SK-N-SH (cell line): ENCODE results near the gene RPS15A. TPM values are rescaled to one million over a fixed set of nuclear protein-coding genes. Genes with fewer than 3 reads are reported as not detected.

Source experiments
- CTCF ChIA-PET: fragments of 300-600, 350-600 bp; formaldehyde crosslinking; extraction: SDS; loops from one replicate; lab custom pipeline; 2021; lab: Yijun Ruan, JAX
- POLR2A ChIA-PET: fragments of 350-600 bp; sonication (Branson Sonifier 250); formaldehyde crosslinking; extraction: SDS; loops from one replicate; lab custom pipeline; 2020; ENCODE audit warnings: antibody characterized with exemption, inconsistent platforms; lab: Yijun Ruan, JAX
- DNase-seq: peaks from one replicate; pipeline ENCODE4 v3.0.0; 2012
- H2AFZ ChIP-seq: fragments of 200-600 bp; sonication (generic); 2 replicates; pipeline ENCODE4 v1.8.1; 2016; ENCODE audit warnings: antibody characterized with exemption, mild to moderate bottlenecking, low read depth
- H3F3A ChIP-seq: fragments of 200-600 bp; sonication (generic); replicated peaks from 2 replicates; pipeline ENCODE3; 2016; ENCODE audit warnings: antibody characterized with exemption, mild to moderate bottlenecking; ENCODE audit not compliant: insufficient read depth
- H3K27ac ChIP-seq, 2 experiments: fragments of 200-500 bp in 1 of 2; fragments of 200-600 bp in 1 of 2; sonication (Bioruptor generic) in 1 of 2; sonication (generic), shearing (Covaris generic) in 1 of 2; 2 replicates each; pipeline versions ENCODE4 v1.5.1 to v1.6.1; 2014 to 2016; ENCODE audit warnings: low read depth in 2 of 2, inconsistent platforms in 1 of 2, low read length in 1 of 2, mild to moderate bottlenecking in 1 of 2, mixed read lengths in 1 of 2
- H3K27me3 ChIP-seq: fragments of 200-600 bp; sonication (generic), shearing (Covaris generic); 2 replicates; pipeline ENCODE4 v1.6.1; 2016; ENCODE audit warnings: mixed run types; ENCODE audit not compliant: insufficient read depth
- H3K36me3 ChIP-seq, 2 experiments: fragments of 200-500 bp in 1 of 2; fragments of 200-600 bp in 1 of 2; sonication (Bioruptor generic) in 1 of 2; sonication (generic) in 1 of 2; replicated peaks in 1 of 2; 2 replicates each; pipeline versions ENCODE3 to v1.5.1; 2014 to 2016; ENCODE audit warnings: low read length in 1 of 2, mild to moderate bottlenecking in 1 of 2; ENCODE audit not compliant: insufficient read depth in 2 of 2, control insufficient read depth in 1 of 2
- H3K4me1 ChIP-seq, 2 experiments: fragments of 200-500 bp in 1 of 2; fragments of 200-600 bp in 1 of 2; sonication (Bioruptor generic) in 1 of 2; sonication (generic), shearing (Covaris generic) in 1 of 2; 2 replicates each; pipeline versions ENCODE4 v1.5.1 to v1.6.1; 2014 to 2016; ENCODE audit warnings: low read depth in 1 of 2, low read length in 1 of 2, mixed run types in 1 of 2; ENCODE audit not compliant: insufficient read depth in 2 of 2, control insufficient read depth in 1 of 2
- H3K4me2 ChIP-seq: fragments of 200-600 bp; sonication (generic), shearing (Covaris generic); 2 replicates; pipeline ENCODE4 v1.6.1; 2017; ENCODE audit warnings: mixed run types
- H3K4me3 ChIP-seq, 2 experiments: fragments of 200-500 bp in 1 of 2; fragments of 200-600 bp in 1 of 2; sonication (Bioruptor generic) in 1 of 2; sonication (generic), shearing (Covaris generic) in 1 of 2; 2 replicates each; pipeline versions ENCODE4 v1.5.1 to v1.8.1; 2014 to 2016; ENCODE audit warnings: low read depth in 2 of 2, inconsistent platforms in 1 of 2, low read length in 1 of 2, mild to moderate bottlenecking in 1 of 2, mixed read lengths in 1 of 2, moderate library complexity in 1 of 2
- H3K79me2 ChIP-seq: fragments of 200-600 bp; sonication (generic); 2 replicates; pipeline ENCODE4 v1.8.1; 2017; ENCODE audit warnings: mild to moderate bottlenecking; ENCODE audit not compliant: insufficient read depth
- H3K9ac ChIP-seq: fragments of 200-600 bp; sonication (generic); 2 replicates; pipeline ENCODE4 v1.6.1; 2017; ENCODE audit warnings: mixed run types
- H3K9me2 ChIP-seq: fragments of 200-600 bp; sonication (generic); 2 replicates; pipeline ENCODE4 v1.6.1; 2017; ENCODE audit warnings: mixed run types
- H3K9me3 ChIP-seq: fragments of 200-600 bp; sonication (generic); 2 replicates; pipeline ENCODE4 v1.6.1; 2017; ENCODE audit warnings: mixed run types, mild to moderate bottlenecking, moderate library complexity
- H4K20me1 ChIP-seq: fragments of 200-600 bp; sonication (generic); 2 replicates; pipeline ENCODE4 v1.6.1; 2017; ENCODE audit warnings: mild to moderate bottlenecking, mixed run types; ENCODE audit not compliant: insufficient read depth
- CHD2 ChIP-seq: fragments of 150-350 bp; IDR thresholded peaks from 2 replicates; pipeline ENCODE4 v1.6.1; 2018; ENCODE audit warnings: low read length; ENCODE audit not compliant: partially characterized antibody
- ELF1 ChIP-seq: IDR thresholded peaks from 2 replicates; pipeline ENCODE4 v1.4.0; 2012
- EP300 ChIP-seq, 2 experiments: IDR thresholded peaks; 2 replicates each; pipeline versions ENCODE4 v1.4.0 to v1.6.1; 2012; ENCODE audit warnings: borderline replicate concordance in 1 of 2, low read depth in 1 of 2, low read length in 1 of 2
- EZH2phosphoT487 ChIP-seq: fragments of 200-600 bp; sonication (generic); IDR thresholded peaks from 2 replicates; pipeline ENCODE4 v1.6.1; 2017; ENCODE audit warnings: low read depth, mixed run types, mild to moderate bottlenecking, antibody characterized with exemption, moderate library complexity, borderline replicate concordance
- FOSL2 ChIP-seq: IDR thresholded peaks from 2 replicates; pipeline ENCODE4 v1.4.0; 2012; ENCODE audit warnings: low read depth, mild to moderate bottlenecking, moderate library complexity, borderline replicate concordance
- GABPA ChIP-seq: IDR thresholded peaks from 2 replicates; pipeline ENCODE4 v1.4.0; 2012; ENCODE audit warnings: low read depth, mild to moderate bottlenecking
- IRF3 ChIP-seq: fragments of 150-350 bp; IDR thresholded peaks from 2 replicates; pipeline ENCODE4 v1.6.1; 2016; ENCODE audit warnings: mild to moderate bottlenecking, low read depth, low read length
- JUND ChIP-seq: IDR thresholded peaks from 2 replicates; pipeline ENCODE4 v1.4.0; 2012
- MAX ChIP-seq: IDR thresholded peaks from 2 replicates; pipeline ENCODE4 v1.4.0; 2012; ENCODE audit warnings: low read depth
- MEF2A ChIP-seq: IDR thresholded peaks from 2 replicates; pipeline ENCODE4 v1.4.0; 2012; ENCODE audit warnings: low read depth, borderline replicate concordance
- MXI1 ChIP-seq: IDR thresholded peaks from 2 replicates; pipeline ENCODE4 v1.6.1; 2012; ENCODE audit warnings: mild to moderate bottlenecking, low read depth, low read length, improper control_type of control experiment
- NRF1 ChIP-seq: IDR thresholded peaks from 2 replicates; pipeline ENCODE4 v1.6.1; 2012; ENCODE audit warnings: low read depth, mild to moderate bottlenecking, low read length
- POLR2AphosphoS5 ChIP-seq: IDR thresholded peaks from 2 replicates; pipeline ENCODE4 v1.6.1; 2012; ENCODE audit warnings: low read depth, low read length
- RAD21 ChIP-seq: IDR thresholded peaks from 2 replicates; pipeline ENCODE4 v1.6.1; 2012; ENCODE audit warnings: mild to moderate bottlenecking, low read length
- RCOR1 ChIP-seq: fragments of 150-350 bp; IDR thresholded peaks from 2 replicates; pipeline ENCODE4 v1.6.1; 2017; ENCODE audit warnings: antibody characterized with exemption, low read length
- REST ChIP-seq: IDR thresholded peaks from 2 replicates; pipeline ENCODE4 v1.6.1; 2012; ENCODE audit warnings: mild to moderate bottlenecking, low read depth, low read length, moderate library complexity
- RFX5 ChIP-seq: IDR thresholded peaks from 2 replicates; pipeline ENCODE4 v1.6.1; 2012; ENCODE audit warnings: mild to moderate bottlenecking, improper control_type of control experiment, low read length
- SMC3 ChIP-seq: IDR thresholded peaks from 2 replicates; pipeline ENCODE4 v1.6.1; 2012; ENCODE audit warnings: low read depth, low read length, improper control_type of control experiment
- TAF1 ChIP-seq: IDR thresholded peaks from 2 replicates; pipeline ENCODE4 v1.6.1; 2012; ENCODE audit warnings: low read depth, mild to moderate bottlenecking, low read length, moderate library complexity, borderline replicate concordance
- TCF12 ChIP-seq: IDR thresholded peaks from 2 replicates; pipeline ENCODE4 v1.4.0; 2012
- YY1 ChIP-seq: IDR thresholded peaks from 2 replicates; pipeline ENCODE4 v1.4.0; 2012; ENCODE audit warnings: low read depth, mild to moderate bottlenecking
- WGBS: methylation state at CpG from one replicate; pipeline ENCODE4 v1.1.6; 2017; ENCODE audit warnings: low lambda C conversion rate; 5-methylcytosine and 5-hydroxymethylcytosine counted together
- polyA plus RNA-seq, 3 experiments: library from polyadenylated mRNA; depleted of rRNA; stranded (reverse); fragments of >200 nt; gene quantifications; 2 replicates each; pipeline ENCODE4 v1.2.3, GENCODE V29; 2012
- TF ChIP-seq, protein P1 (sequence below): IDR thresholded peaks from 2 replicates; pipeline ENCODE4 v1.4.0; 2012; ENCODE audit warnings: low read depth, borderline replicate concordance

RPS15A gene
- polyA plus RNA-seq, 1 of the 3 experiments (the other 2 are of a cell fraction): 6,745 TPM

- peaks cover 88 to 91% of the 10 kb centered on the region in 2 experiments for H3K36me3 ChIP-seq
These were observed 42.5 kb upstream of the RPS15A start for GRCh38 chr16:18832613-18833012.

DNA sequence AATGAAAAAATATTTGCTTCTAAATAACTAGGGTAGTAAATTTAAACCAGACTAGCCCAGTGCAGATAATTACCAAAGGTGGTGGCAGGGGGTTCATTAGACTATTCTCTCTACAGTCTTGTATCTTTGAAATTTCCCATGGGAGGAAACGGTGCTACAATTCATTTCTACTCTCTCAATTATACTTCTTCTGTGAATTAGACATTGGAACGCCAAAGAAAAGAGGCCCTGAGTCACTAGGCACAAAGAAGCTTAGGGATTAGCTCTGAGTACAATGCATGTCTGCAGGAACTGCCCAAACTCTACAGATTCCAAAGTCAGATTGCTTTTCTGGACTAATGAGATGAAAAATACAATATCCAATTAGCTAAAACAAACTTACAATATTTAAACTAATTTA lies 41.9 kb upstream of the RPS15A start:
- no peak overlapping the region for H3K27ac ChIP-seq
- 95% methylated on average over 2 of the region's 2 CpGs for WGBS
- TF ChIP-seq EP300 (IDR thresholded peaks at IDR 0.05; ENCODE audit: borderline replicate concordance in 1 of 2, low read depth in 1 of 2, low read length in 1 of 2) (no peak), RAD21 (no peak), CHD2 (no peak), TCF12 (no peak), YY1 (no peak), MEF2A (no peak), IRF3 (no peak), JUND (no peak), GABPA (no peak), ELF1 (no peak)
- TF ChIP-seq, protein P1, sequence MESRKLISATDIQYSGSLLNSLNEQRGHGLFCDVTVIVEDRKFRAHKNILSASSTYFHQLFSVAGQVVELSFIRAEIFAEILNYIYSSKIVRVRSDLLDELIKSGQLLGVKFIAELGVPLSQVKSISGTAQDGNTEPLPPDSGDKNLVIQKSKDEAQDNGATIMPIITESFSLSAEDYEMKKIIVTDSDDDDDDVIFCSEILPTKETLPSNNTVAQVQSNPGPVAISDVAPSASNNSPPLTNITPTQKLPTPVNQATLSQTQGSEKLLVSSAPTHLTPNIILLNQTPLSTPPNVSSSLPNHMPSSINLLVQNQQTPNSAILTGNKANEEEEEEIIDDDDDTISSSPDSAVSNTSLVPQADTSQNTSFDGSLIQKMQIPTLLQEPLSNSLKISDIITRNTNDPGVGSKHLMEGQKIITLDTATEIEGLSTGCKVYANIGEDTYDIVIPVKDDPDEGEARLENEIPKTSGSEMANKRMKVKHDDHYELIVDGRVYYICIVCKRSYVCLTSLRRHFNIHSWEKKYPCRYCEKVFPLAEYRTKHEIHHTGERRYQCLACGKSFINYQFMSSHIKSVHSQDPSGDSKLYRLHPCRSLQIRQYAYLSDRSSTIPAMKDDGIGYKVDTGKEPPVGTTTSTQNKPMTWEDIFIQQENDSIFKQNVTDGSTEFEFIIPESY: no peak

More at GRCh38 chr16:18832613-18833012, 42.5 kb upstream of the RPS15A start:
- Histone ChIP-seq H3K9me2 (no peaks in the 10 kb centered on the region), H3K27me3 (no peaks in the 10 kb centered on the region), H3K27ac (no peak overlapping the region), H3K79me2 (no peaks in the 10 kb centered on the region), H3K4me1 (no peaks in the 10 kb centered on the region), H3F3A (peaks cover 12% of the 10 kb centered on the region), H3K4me2 (no peak overlapping the region), H2AFZ (no peak overlapping the region), H3K9me3 (no peaks in the 10 kb centered on the region), H3K4me3 (no peak overlapping the region), H3K9ac (no peak overlapping the region), H4K20me1 (no peaks in the 10 kb centered on the region)
- no peak for TF ChIP-seq RAD21
- no peak for TF ChIP-seq FOSL2
- no peak for TF ChIP-seq SMC3
- no peak for TF ChIP-seq MXI1
- TF ChIP-seq RFX5: no peak
- TF ChIP-seq JUND: no peak
- TF ChIP-seq RCOR1: no peak
- TF ChIP-seq NRF1: no peak
- no peak for TF ChIP-seq EZH2phosphoT487
- no peak for TF ChIP-seq MAX
- TF ChIP-seq REST: no peak
- no peak for TF ChIP-seq POLR2AphosphoS5
- no peak for TF ChIP-seq TAF1
- no peak for TF ChIP-seq CHD2
- DNase-seq: no peak
- 91% methylated on average over 8 of the region's 8 CpGs for WGBS
- CTCF ChIA-PET: interaction anchor here (1.4 to 2.3 kb wide), 2 partner anchors 10 to 31 kb away, joined by 4 to 5 read pairs; partner anchors contain the start of gene ARL6IP1
- POLR2A ChIA-PET: no interaction called here

More for the DNA sequence above, 41.9 kb upstream of the RPS15A start:
- Histone ChIP-seq H2AFZ (no peak overlapping the region), H3F3A (peaks cover 12% of the 10 kb centered on the region), H3K4me1 (no peaks in the 10 kb centered on the region), H3K36me3 (peaks cover 84 to 85% of the 10 kb centered on the region in 2 experiments), H3K4me3 (no peak overlapping the region), H3K79me2 (no peaks in the 10 kb centered on the region), H3K9me2 (no peaks in the 10 kb centered on the region), H3K9me3 (no peaks in the 10 kb centered on the region), H3K27me3 (no peaks in the 10 kb centered on the region), H3K9ac (no peak overlapping the region), H3K4me2 (no peak overlapping the region), H4K20me1 (no peaks in the 10 kb centered on the region)
- ChIA-PET CTCF (interaction anchor here (2.3 kb wide), 1 partner anchor 31 kb away, joined by 5 read pairs; the partner anchor contains the start of gene ARL6IP1), POLR2A (no interaction called here)
- no peak for DNase-seq
